ENCODE measurements around the gene RAC3. TPM values are rescaled to one million over a fixed set of nuclear protein-coding genes. Genes with fewer than 3 reads are reported as not detected.

The RAC3 gene
- total RNA-seq, 4 donors from 2014 or later, result 1.8 to 2.5 (median 2.2) TPM

DNA sequence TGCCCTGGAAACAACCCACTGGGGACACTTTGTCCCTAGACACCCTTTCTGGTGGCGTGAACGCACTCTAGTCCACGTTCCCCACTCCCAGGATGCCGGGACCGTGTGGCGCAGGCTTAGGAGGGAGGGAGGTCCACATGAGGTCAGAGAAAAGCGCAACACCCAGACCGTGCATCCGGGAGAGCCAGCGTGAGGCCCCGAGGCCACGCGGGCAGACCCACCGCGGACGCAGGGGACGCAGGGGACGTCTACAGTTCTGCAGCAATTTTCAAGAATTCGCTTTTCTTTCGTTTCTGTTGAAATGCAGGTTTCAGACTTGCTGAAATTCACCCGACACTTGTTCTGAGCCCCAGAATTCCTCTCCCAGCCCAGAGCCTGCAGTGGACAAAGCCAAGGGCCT, 15.4 kb downstream of the RAC3 start:
- intact Hi-C loops (cut with DNase I), result no loop called here
- no peak for DNase-seq (ENCODE audit: extremely low spot score)
- Histone ChIP-seq H3K36me3 (peaks cover 11 to 40% (median 35%) of the 10 kb centered on the region in 4 donors), H3K9me3 (no peaks in the 10 kb centered on the region), H3K4me3 (no peak overlapping the region), H3K27ac (replicated peaks in 1 of 4) (no peak overlapping the region), H3K27me3 (no peaks in the 10 kb centered on the region), H3K4me1 (peaks cover 10 to 27% (median 22%) of the 10 kb centered on the region in 4 donors)
- TF ChIP-seq POLR2AphosphoS5 (IDR thresholded peaks at IDR 0.05) (no peak), EP300 (IDR thresholded peaks at IDR 0.05) (no peak), POLR2A (IDR thresholded peaks at IDR 0.05; ENCODE audit: low read depth) (no peak)
- TF ChIP-seq, protein P1, sequence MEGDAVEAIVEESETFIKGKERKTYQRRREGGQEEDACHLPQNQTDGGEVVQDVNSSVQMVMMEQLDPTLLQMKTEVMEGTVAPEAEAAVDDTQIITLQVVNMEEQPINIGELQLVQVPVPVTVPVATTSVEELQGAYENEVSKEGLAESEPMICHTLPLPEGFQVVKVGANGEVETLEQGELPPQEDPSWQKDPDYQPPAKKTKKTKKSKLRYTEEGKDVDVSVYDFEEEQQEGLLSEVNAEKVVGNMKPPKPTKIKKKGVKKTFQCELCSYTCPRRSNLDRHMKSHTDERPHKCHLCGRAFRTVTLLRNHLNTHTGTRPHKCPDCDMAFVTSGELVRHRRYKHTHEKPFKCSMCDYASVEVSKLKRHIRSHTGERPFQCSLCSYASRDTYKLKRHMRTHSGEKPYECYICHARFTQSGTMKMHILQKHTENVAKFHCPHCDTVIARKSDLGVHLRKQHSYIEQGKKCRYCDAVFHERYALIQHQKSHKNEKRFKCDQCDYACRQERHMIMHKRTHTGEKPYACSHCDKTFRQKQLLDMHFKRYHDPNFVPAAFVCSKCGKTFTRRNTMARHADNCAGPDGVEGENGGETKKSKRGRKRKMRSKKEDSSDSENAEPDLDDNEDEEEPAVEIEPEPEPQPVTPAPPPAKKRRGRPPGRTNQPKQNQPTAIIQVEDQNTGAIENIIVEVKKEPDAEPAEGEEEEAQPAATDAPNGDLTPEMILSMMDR (IDR thresholded peaks at IDR 0.05), result no peak
- WGBS, result 87% methylated on average over 21 of the region's 21 CpGs

- peaks cover 11 to 40% (median 35%) of the 10 kb centered on the region in 4 donors for H3K36me3 ChIP-seq
- H3K27me3 ChIP-seq, result no peaks in the 10 kb centered on the region
- no peak overlapping the region for H3K27ac ChIP-seq (replicated peaks in 1 of 4)
- H3K4me1 ChIP-seq, result peaks cover 11 to 30% (median 25%) of the 10 kb centered on the region in 4 donors
- no peak for DNase-seq (ENCODE audit: extremely low spot score)
- TF ChIP-seq POLR2A (IDR thresholded peaks at IDR 0.05; ENCODE audit: low read depth) (no peak), EP300 (IDR thresholded peaks at IDR 0.05) (no peak), POLR2AphosphoS5 (IDR thresholded peaks at IDR 0.05) (no peak)
- TF ChIP-seq, protein P1 (IDR thresholded peaks at IDR 0.05), result no peak
- H3K9me3 ChIP-seq, result no peaks in the 10 kb centered on the region
- no peak overlapping the region for H3K4me3 ChIP-seq
- intact Hi-C loops (cut with DNase I), result no loop called here
- WGBS, result 85% methylated on average over 20 of the region's 24 CpGs
These were observed 15.9 kb downstream of the RAC3 start for GRCh38 chr17:82047379-82047778.

DNA sequence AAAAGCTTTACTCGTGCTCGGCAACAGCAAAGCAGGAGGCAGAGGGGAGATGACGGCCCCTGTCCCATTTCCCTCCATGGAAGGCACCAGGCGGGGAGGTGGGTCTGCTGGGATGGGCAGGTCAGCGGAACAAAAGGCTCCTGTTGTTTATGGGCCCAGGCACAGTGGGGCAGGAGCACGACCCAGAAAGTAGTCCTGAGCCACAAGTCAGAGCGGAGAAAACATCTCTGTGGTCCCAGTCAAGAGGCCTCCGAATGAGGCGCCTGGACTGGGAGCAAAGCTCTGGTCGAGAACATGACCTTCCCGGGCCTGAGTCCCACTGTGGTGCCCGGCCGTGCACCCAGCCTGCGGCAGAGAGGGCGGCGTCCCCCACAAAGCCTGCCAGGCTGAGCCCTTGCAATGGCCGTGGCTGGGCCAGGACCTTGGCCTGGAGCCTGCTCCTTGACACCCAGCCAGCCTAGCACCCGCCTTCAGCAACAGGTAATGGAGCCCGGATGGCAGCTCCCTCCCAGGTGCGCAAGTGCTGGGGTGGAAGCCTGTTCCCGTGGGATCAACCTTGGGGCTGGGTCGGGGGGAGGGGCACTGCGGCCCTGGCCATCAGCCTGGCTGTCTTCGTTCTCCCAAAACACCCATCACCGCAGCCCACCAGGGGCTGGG, 16.6 kb downstream of the RAC3 start:
- TF ChIP-seq POLR2A (IDR thresholded peaks at IDR 0.05; ENCODE audit: low read depth) (no peak), POLR2AphosphoS5 (IDR thresholded peaks at IDR 0.05) (no peak), EP300 (IDR thresholded peaks at IDR 0.05) (no peak)
- TF ChIP-seq, protein P1 (IDR thresholded peaks at IDR 0.05), result no peak
- peaks cover 11 to 41% (median 35%) of the 10 kb centered on the region in 4 donors for H3K36me3 ChIP-seq
- no peak overlapping the region for H3K27ac ChIP-seq (replicated peaks in 1 of 4)
- no peaks in the 10 kb centered on the region for H3K27me3 ChIP-seq
- peaks cover 18 to 37% (median 31%) of the 10 kb centered on the region in 4 donors for H3K4me1 ChIP-seq
- H3K4me3 ChIP-seq, result no peak overlapping the region
- WGBS, result 77% methylated on average over 8 of the region's 25 CpGs
- no peaks in the 10 kb centered on the region for H3K9me3 ChIP-seq
- intact Hi-C loops (cut with DNase I), result no loop called here
- no peak for DNase-seq (ENCODE audit: extremely low spot score)

- TF ChIP-seq POLR2A (IDR thresholded peaks at IDR 0.05; ENCODE audit: low read depth), result no peak
- TF ChIP-seq, protein P1 (IDR thresholded peaks at IDR 0.05), result no peak
- no peak for TF ChIP-seq POLR2AphosphoS5 (IDR thresholded peaks at IDR 0.05)
- TF ChIP-seq EP300 (IDR thresholded peaks at IDR 0.05), result no peak
- no peak overlapping the region for H3K4me3 ChIP-seq
- WGBS, result 88% methylated on average over 19 of the region's 20 CpGs
- intact Hi-C loops (cut with DNase I), result no loop called here
- no peak overlapping the region for H3K27ac ChIP-seq (replicated peaks in 1 of 4)
- peaks cover 23 to 42% (median 37%) of the 10 kb centered on the region in 4 donors for H3K4me1 ChIP-seq
- H3K9me3 ChIP-seq, result no peaks in the 10 kb centered on the region
- H3K27me3 ChIP-seq, result no peaks in the 10 kb centered on the region
- DNase-seq (ENCODE audit: extremely low spot score), result no peak
- H3K36me3 ChIP-seq, result peaks cover 11 to 46% (median 38%) of the 10 kb centered on the region in 4 donors
These were observed 17.1 kb downstream of the RAC3 start for GRCh38 chr17:82048571-82048971.

Measured in esophagus muscularis mucosa (tissue), 4 donors.